GM18502 (cell line): ENCODE measurements around the gene ADAMTS2.

ENCODE experiments used
- ATAC-seq: cut with Tn5 transposase; IDR thresholded peaks from one replicate; pipeline ENCODE4 v1.9.1; 2021; ENCODE audit warnings: mild to moderate bottlenecking; ENCODE audit not compliant: unreplicated experiment, poor library complexity

The ADAMTS2 gene

DNA sequence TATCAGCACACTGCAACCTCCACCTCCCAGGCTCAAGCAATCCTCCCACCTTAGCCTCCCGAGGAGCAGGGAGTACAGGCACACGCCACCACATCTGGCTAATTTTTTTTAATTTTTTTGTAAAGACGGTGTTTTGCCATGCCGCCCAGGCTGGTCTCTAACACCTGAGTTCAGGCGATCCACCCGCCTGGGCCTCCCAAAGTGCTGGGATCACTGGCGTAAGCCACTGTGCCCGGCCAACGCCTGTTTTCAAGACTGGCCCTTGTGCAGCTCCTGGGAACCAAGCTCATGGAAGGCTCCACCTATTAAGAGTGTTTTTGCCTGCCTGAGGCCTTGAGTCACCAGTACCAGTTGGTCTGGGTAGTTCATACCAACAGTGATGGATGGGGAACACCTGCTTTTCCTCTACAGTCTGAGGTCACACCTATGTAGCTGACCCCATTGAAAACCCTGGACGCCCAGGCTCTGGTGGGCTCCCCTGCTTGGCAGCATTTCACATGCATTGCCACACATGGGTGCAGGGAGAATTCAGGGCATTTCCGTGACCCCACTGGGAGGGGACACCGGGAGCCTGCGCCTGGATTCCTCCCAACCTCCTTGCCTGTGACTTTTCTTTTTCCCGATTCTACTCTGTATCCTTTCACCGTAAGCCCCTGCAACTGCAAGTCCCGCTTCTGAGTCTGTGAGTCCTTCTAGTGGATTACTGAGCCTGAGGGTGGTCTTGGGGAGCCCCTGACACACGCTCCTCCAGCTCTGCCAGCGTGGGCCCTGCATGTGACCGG lies 221.6 kb downstream of the ADAMTS2 start:
- no peak for ATAC-seq

DNA sequence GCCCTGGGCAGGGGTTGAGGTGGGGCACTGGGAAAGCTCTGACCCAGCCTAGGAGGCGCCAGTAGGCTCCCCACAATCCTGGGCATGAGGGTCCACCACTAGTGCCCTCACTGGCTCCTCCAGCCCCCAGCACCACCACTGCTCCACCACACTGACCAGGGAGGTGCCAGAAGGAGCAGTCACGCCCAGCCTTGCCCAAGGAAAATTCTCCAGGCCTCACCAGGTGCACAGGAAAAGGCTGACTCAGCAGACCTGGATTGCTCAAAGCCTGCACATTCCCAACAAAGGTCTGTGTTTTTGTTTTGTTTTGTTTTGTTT lies 222.2 kb downstream of the ADAMTS2 start:
- no peak for ATAC-seq

DNA sequence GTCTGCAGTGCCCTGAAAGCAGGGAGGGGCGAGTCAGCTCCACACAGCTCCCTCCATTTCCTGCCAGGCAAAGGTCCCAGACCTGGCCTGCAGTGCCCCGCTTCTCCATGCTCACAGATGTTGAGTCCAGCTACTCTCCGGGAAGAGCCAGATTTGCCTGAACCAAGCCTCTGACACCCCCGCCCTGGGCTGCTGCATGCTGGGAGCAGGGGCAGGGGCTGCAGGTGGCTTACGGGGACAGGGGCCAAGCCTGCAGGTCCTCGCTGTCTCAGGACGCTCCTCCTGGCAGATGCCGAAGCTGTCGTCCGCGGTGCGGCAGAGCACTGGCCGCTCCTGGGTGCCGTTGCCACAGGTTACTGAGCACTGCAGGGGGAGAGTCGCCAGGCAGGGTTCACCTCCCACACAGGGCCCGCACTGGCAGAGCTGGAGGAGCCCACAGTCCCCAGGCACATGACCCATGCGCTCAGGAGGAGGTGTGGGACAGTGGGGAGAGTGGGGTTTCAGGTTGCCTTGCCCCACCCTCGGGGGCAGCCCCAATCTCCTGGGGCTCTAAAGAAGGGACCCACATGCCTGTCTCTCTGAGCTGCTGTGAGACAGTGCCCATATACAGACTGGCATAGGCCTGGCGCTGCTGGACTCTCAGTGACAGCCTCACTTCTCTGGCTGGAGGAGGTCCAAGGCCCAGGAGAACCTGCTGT lies 222.7 kb downstream of the ADAMTS2 start:
- no peak for ATAC-seq

DNA sequence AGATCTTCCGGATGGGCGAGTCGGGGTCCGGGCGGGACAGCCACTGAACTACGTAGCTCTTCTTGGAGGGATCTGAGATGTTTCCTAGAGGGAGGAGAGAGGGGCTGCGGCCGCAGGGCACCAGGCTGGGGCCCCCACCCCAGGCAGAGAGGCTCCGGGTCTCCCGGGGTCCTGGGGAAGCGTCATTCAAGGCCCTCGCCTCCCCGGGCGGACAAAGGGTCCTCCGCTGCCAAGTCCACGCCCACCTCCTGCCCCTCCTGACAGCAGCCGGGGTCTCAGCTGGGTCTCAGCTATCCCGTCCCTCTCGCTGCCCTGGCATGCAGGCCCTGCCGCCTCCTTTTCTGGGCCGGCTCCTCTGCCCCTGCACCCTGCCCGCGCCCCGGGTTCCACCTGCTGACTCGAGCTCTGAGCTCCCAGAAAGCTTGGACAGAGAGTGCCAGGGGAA lies 223.6 kb downstream of the ADAMTS2 start:
- ATAC-seq, result no peak

DNA sequence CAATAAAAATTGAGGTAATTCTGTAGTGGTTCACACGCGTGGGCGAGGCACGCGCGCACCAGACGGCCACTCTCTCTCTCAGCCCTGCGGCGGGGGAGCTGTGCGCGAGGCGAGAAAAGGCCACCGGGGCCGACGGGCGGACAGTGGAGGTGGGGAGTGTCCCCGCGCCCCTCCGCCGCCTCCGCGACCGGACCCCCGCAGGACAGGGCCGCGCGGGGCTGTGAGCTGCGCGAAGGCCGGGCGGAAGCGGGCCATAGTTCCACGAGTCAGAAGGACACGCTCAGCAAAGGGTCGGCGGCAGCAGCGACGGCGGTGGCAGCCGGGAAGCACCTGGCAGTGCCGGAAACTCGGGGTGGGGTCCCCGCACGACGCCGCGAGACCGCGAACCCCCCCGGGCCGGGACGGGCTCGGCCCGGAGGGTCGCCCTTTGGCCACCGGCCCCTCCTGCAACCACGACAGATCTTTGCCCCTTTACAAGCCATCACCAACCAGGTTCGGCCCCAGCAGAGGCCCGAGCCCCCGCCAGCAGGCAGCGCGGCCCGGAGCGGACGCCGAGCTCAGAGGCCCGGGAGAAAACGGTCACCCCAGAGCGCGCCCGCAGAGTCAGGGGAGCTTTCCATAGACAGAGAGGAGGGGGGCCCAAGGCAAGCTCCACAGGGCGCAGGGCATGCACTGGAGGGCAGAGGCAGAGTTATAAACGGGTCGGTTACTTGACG lies 224.2 kb downstream of the ADAMTS2 start:
- ATAC-seq, result no peak

DNA sequence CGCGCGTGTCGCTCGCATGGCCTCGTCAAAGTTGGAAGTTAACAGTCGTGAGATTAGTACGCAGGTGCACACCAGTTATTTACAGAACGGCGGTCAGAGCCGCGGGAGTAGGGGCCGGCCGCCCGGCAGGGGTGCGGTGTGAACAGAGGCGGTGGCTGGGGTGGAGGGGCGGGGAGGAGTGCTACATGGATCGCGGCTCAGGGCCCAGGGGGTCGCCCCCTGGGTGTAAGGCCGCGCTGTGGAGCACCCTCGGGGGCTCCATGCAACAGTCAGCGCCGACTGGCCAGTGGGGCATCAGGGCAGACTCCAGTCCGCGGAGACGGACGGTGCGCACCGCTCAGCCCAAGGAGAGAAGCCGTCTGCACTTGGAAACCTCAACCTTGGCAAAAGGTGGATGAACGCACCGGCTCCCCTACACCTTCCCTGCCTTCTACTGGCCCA lies 224.8 kb downstream of the ADAMTS2 start:
- no peak for ATAC-seq

DNA sequence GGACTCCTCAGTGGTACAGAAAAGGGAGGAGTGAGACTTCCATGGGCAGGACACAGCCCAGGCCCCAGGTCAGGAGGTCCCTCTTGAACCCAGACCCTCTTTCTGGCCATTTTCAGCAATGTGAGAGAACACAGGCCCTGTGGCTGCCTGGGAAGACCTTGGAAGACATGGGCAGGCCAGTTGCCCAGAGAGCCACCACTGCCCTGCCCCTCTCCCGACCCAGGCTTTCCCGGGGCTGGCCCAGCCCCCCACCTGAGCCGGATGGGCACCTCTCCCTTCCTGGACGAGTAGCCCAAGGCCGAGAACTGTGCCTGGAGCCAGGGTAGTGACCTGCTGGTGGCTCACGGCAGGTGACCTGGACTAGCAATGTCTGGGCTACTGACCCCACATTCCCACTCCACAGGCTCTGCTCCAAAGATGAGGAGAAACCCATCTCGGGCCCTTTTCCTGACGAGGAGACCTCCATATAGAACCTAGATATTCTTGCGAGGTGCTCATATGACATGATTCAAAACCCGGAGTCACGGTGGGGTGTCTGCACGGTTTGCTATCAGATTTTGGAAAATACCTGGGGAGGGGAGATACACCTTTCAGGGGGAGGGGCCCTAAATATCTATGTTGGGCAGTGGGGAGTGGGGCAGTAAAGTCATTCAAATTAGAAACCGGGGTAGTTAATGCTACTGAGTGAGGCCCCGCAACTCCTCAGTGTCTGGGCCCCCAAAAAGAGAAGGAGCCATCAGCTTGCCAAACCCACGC lies 225.7 kb downstream of the ADAMTS2 start:
- no peak for ATAC-seq

DNA sequence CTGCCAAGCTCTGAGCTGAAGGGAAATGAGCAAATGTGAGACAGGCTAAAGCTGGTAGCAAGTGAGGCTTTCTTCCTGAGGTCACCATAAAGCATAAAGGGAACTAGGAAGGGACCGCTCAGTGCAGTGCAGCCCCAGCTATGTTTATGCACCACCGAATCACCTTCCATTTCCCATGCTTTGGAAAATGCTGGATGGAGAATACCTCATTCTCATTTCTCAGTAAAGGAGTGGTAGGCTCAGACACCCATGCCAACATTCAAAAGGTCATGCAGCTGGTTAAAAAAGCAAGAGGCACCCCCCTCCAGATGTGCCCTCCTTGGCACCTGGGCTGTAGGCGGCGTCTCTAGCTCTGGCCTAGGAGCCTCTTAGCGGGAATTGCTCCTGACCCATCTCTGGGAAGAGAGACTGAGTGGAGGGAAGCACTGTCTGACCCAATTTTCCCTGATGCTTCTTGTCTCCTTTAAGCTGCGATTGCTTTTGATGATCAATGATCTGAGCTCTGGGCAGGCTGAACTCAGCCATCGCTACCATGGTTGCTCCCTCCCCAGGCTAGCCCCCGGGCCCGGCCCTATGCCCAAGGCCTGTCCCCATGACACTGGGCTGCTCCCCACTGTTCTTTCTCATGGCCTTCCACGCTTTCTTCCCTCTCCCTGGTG lies 226.4 kb downstream of the ADAMTS2 start:
- no peak for ATAC-seq

DNA sequence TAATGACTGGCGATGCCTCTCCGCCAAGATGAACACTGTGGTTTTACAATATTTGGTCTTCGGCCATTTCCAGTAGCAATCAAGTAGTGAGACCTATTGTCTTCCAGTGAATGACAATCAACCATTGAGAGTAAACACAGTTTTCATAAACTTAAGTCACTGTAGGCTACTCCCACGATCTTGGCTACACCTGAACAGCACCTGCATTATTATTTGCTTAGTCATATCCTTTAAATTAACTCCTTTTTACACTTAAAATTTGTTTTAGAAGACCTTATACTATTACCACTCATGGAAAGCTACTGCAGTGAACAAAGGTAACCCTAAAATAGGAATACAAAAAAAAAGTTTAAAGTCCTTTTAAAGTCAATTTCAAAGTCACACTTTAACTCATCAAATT lies 226.9 kb downstream of the ADAMTS2 start:
- no peak for ATAC-seq

DNA sequence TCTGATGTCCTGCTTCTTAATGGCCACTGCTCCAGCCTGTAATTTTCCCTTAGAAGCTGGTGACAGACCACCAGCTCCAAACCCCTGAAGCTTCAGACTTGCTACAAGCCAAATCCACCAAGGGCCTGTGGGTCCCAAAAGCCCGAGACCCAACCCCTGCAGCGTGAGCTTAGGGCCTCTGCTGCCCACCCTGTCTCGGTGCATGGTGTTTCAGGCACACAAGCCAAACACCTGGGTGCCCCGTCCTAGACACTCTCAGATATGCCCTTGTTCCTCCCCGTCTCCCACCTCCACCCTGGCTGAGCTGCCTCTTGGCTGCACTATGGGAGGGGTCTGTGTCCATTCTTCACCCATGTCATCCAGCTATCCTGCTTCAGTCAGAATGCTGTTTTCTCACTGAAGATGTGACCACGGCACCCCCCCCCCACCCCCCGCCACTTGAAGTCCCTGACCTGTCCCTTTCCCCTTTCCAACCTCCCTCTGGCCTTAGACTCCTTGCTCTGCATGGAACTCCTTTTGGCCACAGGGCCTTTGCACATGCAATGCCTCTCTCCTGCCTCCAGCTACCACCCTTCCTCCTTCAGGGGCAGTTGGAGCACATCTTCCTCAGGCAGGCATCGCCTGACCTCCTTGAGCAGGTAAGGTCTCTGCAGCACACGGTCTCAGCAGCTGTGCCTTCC lies 229.3 kb downstream of the ADAMTS2 start:
- ATAC-seq, result no peak

DNA sequence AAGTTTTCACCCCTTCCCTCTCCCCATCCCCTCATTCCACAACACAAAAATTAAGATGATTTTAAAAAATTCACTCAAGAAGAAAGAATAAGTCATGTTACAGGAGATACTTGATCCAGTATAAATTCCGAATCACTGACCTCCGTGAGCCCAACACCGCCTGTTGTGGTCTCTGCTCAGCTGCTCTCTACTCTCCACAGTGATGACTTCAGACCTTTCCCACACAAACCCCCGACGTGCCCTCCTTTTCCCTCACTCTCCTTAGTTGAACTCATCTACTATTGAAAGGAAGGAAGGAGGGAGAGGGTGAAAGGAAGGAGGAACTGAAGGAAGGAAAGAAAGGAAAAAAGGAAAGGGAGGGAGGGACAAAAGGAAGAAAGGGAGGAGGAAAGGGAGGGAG lies 230.0 kb downstream of the ADAMTS2 start:
- no peak for ATAC-seq

DNA sequence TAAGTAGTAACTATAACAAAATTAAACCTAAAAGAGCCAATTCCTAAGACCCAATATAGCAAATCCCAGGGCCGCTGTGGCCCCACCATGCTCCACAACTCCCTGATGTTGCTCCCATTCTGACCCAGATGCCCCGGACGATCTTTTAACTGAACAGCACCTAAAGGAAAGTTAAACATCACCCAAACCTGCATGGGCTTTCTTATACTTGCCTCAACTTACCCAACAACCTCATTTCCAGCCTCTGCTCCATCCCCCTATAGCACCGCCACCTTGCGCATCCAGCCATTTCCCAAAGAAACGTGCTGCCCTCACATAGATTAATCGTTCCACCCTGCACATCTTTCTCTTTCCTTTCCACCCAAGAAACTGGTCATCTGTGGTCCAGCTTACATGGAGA lies 230.5 kb downstream of the ADAMTS2 start:
- no peak for ATAC-seq

DNA sequence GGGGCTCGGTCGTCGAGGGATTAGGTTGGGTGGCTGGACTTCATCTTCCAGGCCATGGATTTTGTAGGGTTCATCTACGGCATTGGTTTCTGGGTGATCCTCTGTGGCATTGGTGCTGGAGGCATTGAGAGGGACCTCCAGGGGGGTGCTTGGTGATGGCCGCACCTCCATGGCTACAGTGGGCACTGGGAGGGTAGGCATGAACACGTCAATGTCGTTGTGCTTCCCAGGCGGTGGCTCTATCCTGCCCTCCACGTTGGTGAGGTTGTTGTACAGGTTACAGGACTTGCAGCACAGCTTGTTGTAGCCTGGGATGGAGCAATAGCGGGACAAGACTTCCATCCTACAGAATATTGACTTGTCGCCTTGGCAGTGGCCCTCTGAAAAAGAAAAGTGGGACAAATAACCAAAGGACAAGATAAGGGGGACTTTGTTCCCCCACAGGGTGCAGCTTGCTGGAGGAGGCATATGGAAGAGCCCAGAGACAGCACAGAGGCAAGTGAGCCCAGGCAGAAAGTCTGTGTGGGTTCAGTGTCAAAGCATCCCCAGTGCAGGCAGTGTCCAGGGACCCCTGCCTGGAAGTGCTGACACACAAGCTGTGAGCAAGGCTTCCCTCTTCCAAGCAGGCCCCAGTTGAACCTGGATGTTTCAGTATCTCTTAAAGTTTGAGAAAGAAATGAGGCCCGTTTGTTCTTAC lies 231.2 kb downstream of the ADAMTS2 start:
- no peak for ATAC-seq

DNA sequence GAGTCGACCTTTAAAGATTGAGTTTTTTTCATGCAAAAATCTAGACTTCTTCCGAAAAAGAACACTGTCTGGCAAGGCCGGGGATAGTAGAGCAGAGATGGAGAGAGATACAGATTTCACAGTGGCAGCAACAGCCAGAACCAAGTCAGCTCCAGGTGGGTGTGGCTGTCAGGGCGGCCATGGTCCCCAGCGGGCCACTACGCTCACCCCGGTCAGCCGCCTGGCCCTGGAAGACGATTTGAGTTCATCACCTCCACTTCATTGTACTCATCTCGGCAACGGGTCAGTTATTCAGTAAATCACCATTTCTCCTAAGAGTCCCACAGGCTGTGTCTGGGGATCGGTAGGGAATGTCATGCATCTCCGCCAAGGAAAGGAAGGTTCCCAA lies 232.1 kb downstream of the ADAMTS2 start:
- no peak for ATAC-seq

DNA sequence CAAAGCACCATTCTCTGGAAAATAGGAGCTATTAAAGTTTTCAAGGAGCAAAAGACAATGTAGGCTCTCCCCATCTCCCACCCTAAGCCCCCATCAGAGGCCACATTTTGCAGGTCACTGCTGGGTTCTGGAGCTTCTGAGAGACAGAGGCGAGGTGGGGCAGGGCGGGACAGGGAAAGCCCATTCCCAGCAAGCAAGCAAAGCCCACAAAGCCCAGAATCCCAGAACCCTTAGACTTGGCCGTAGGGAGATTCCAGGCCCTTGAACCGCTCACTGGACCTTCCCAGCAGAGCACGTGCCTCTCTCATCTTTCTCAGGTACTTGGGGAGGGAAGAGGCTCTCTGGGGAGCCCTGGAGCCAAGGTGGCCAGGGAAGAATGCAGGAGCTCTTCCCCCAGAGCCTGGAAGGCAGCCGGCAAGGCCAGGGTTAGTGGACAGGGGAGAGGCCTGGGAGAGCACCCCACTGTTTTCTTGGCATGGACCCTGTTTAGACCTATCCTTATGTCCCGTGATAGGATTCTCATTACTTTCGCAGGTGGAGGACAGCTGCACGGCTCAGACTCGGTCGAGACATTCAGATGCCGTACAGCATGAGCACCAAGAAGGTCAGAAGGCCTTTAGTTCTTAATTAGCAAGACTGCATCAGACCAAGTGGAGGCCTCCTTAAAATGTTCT lies 232.7 kb downstream of the ADAMTS2 start:
- no peak for ATAC-seq

DNA sequence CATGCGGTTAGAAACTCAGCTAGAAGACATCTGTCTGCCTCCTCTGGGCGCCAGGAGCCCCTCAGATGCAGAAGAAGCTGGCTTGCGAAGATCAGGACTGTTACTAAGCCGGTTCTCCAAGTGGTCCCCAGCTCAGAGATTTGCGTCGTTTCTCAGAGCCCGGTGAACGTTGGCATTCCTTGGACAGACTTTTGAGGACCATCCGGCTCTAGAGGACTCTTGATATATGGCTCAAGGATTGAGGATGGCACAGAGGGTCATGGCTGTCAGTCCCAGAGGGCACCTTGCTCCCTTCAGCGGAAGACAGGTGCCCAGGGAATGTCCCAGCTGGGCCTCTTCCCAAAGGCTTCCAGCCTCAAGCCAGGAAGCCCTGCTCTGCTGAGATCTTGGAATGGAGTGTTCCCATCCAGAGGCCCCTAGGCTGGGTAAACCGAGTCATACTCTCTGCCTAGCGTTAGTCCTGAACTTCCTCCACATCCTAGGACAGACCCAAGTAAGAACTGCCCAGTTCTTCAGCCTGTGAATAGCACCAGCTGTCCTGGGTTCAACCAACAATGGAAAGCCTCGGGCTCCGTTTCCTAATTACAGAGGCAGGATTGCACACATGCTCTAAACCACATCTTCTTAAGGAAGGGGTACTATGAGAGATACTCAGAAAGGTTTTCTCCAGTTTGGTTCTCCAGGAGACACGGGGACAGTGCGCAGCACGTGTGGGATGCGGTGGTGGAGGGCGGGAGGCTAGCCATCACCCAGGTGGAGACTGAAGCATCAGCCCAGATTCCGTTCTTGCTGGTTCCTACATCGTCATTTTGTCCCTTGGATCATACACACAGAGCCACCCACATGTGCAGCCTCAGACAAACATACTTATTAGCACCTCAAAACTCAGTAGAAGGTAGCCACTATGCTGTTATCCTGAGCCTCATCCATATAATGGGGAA lies 233.7 kb downstream of the ADAMTS2 start:
- ATAC-seq, result no peak

DNA sequence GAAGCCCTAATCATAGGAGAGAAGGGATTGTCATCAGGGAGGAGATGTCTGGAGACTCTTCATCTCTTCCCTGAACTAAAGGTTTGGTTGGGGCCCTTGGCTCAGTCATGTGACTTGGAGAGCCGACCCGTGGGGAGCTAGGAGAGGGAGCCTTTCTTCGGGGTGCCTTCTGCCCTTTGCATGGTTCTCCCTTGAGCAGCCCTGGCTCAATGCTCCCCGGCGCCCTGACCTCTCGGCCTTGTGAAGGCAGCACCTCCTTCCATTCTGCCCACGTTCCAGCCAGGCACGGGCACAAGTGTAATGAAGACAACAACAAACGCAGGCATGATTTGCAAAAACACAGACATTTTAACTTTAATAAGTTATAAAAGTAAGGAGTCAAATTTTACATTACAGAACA lies 234.7 kb downstream of the ADAMTS2 start:
- no peak for ATAC-seq
